RKO (cell line): ENCODE measurements around the gene MPZL1.

Experiments used
- DNase-seq: peaks from one replicate; pipeline ENCODE4 v3.0.0-alpha.2; 2016; ENCODE audit warnings: low spot score

MPZL1 gene

DNA sequence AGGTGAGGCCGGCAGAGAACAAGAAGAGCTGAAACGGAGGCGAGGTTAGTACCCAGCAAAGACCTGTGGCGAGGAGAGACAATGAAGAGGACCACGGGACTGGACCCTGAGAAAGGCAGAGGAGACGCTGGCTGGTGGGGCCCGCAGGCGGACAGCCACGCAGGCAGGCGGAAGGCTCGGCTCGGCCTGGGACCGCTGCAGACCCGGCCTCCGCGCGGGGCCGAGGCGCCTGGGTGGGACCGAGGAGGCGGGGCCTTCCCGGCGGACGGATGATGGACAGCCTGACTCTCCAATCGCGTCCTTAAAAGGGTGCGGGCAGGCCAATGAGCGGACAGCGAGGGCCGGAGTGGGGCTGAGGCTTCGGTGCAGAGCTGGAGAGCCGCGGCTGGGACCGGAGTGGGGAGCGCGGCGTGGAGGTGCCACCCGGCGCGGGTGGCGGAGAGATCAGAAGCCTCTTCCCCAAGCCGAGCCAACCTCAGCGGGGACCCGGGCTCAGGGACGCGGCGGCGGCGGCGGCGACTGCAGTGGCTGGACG, at the start of gene MPZL1:
Gene MPZL1 (plus strand): TSS at position 366 of the 535 bp plus-strand sequence. CDS start 170 bp downstream, outside the sequence.
- peak; percentile 90 for DNase-seq

DNA sequence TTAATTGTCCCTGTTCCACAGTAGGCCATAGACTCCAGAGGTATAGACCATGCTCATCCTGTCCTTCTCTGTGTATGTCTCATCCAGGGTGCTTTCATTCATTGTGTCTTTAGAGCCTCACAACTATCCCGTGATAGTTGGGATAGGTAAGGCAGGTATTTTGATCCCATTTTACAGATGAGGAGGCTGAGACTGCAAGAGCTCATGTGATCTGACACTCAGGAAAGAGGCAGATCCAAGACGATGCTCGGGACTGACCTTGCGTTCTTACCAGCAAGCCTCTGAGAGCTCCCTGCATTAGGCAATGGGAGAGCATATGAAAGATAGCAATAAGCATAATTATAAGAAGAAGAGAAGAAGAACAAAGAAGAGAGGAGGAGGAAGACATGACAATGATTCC, 49.0 kb upstream of the MPZL1 start:
- no peak for DNase-seq

DNA sequence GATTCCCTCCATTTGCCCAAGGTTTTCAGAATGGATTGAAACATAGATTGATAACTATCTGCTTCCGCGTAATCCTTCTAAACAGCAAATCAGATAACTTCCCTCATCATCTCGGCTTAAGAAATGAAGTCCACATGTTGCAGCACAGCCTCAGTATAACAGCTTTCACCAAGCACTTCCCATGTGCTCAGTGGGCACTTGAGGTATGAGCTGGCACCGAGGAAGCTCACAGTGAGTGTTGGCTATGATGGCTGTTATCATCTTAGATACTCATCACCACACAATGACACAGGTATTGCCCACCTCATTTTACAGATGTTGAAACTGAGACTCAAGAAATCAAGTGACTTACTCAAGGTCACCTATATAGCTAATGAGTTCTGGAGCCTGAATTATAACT, 48.5 kb upstream of the MPZL1 start:
- no peak for DNase-seq

DNA sequence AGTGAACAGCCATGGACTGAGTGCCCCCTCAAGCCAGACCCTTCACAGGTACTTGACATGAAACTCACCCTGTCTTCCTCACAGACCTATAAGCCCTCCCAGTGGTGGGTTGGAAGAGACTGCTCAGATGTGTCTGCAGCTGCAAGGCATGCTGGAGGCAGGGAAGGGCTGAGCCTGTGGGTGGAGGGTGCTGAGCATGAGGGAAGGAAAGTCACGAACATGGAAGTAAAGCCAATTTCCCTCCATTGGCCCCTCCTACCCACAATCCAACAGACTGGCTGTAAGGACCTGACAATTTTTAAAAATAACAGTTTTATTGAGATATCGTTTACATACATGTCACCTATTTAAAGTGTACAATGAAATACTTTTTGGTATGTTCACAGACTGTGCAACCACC, 47.6 kb upstream of the MPZL1 start:
- no peak for DNase-seq

DNA sequence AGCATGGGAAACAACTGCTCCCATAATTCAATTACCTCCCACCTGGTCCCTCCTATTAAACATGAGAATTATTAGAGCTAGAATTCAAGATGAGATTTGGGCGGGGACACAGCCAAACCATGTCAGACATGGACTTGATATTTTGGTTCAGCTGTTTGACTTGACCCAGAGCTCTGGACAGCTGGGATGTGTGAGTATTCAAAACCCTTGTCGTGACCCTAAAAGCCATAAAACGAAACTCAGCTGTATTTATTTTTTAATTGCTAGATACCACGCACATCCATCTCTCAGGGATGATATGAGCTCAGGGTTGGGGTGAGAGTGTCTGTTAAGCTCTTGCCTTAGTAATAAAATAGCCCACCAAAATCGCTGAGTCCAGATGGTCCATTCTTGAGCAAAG, 46.3 kb upstream of the MPZL1 start:
- no peak for DNase-seq

DNA sequence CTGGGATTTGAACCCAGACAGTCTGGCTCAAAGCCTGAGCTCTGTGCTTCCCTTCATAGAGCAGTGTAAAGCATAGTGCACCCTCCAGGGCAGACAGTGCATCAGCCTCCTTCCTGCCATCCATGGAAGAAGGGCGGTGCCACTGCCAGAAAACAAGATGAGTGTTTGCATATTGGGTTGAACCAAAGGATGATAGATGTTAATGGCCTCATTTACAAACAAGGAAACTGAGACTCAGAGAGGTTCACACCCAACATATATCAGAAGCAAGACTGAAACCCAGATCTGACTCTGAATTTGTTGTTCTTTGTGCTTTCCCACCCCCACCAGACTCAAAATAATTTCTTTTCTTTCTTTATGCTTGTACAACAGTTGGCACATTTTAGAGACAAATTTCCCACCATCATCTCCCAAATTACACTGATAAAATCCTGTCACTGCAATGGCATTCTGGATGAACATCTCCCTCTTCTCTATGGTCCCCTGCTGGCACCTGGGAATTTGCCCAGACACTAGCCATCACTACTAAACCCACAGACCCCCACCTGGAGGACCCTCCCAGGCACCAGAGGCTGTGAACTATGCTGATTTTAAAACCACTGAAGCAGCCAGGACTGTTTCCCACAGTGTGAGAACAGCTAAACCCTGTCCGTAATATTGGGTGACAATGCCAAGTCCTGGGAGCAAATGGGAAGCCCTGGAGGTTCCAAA, 45.4 kb upstream of the MPZL1 start:
- no peak for DNase-seq

DNA sequence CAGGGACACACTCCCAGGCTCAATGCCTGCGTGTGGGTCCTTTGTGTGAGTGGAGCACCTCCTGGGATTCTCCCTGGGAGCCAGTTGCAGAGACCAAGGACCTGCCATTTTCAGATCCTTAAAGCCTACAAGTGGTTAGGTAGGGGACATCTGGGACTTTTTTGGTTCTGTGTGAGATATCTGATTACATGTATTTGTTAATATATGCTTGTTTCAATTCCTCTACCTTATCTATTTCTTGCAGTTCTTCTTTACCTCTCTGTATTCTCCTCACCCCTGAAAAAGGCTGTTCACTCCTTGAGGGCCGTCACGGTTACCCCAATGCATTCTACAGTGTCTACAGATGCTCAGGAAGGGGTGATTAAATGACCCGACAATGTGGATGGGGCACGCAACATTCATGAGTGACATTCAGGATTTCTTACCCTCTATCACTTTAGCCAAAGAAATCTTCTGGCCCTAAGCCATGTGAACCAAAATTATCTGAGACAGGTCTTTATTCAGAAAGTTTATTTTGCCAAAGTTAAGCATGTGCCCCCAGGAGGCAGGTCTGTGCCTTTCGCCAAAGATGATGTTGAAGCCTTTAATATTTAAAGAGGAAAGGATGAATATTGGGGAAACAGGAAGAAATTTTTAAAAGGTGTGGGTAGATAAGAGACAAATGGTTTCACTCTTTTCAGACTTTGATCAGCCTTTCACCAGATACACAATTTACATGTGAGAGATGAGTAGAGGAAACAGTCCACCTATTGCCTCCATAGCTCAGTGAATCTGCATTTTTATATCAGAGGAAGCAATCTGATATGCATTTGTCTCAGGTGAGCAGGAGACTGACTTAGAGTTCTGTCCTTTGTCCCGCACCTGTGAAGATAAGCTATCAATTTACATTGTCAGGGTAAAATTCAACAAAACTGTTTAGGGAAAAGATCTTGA, 44.6 kb upstream of the MPZL1 start:
- DNase-seq, result no peak

DNA sequence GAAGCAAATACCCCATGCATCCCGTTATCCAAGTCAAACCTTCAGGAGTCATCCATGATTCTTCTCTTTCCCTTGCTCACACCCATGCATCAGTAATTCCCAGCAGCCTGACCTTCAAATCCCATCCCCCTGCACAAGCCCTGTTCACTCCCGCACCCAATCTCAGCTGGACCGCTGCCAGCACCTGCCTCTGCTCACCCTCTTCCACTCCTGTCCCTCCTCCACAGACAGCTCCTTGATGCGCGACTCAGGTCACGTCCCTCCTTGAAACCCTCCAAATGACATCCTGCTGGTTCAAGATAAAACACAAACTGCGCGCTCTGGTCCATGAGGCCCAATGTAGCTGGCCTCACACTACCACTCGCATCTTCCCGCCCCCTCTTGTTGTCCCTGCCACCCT, 43.4 kb upstream of the MPZL1 start:
- no peak for DNase-seq

DNA sequence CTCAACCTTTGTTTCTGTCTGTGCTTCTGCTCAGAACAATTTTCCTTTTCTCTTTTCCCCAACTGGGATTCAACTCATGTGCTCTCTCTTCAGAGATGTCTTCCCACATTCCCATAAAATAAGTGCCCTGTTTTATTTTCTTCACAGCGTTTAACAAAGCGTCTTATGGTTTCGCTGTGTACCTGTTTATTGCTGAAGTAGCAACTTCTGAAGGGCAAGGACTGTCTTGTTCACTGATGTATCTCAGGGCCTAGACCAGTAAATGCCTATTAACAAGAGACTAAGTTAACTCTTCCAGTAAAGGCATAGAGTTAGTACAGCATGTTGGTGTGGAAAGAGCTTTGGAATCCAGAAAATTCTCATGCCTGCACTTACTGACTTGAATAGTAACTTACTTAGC, 42.9 kb upstream of the MPZL1 start:
- no peak for DNase-seq

DNA sequence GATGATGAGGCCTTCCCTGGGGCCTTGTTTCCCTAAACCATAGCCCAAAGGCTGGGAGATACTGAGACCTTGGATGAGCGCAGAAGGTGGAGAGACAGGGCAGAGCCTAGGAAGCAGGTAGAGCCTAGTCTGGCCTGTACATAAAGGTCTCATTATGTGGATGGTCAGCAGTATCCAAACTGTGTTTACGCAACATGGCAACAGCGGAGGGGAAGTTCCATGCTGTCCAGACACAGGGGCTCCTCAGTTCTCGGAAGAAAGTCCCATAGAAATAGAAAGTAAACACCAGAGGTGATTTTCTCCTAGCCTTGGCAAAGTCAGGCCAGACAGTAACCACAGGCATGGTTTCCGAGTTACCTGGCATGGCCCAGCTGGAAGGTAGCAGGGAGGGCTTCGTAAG, 42.1 kb upstream of the MPZL1 start:
- DNase-seq, result no peak

DNA sequence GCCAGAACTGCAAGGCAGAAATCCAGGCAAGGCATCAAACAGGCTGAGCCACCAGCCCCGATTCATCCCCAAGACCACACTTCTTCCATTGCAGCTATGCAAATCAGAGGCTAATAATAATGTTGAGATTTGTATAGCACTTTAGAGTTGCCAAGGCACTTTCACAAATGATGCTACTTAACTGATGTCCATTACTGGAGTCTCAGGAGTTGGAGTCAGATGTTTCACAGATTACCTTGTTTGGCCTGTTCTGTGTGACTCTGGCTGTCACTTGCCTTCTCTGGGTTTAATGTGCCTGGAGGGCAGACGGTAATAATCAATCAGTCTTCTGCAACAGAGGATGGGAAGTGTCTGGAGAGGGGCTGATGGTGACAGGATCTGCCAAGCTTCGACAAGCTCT, 40.8 kb upstream of the MPZL1 start:
- DNase-seq, result no peak

DNA sequence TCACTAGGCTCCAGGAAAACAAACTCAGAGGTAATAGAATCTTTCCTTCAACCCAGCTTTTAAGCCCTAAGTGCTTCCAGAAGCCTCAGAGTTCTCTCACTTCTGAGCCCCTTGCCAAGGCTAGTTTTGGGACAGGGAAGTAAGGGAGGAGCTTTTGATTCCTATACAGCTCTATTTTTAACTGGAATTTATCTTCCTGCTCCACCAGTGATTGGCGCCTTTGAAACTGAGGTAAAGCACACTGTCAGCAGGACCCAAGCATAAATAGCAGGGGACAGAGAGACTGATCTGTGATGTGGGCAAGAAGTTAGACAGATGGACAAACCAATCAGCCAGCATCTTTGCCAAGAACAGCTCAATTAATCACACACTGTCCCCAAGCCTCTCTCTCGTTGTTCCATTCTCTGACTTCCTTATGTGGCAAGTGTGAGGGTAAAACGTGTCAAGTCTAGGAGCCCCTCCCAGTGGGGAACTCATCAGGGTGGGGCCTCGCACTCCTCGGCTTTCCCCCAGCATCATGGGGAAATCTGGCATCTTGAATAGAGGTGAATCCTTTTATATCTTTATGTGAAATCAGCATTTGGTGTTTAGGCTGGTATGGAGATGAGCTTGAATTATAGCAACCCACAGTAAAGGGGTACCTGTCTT, 40.2 kb upstream of the MPZL1 start:
- DNase-seq, result no peak

DNA sequence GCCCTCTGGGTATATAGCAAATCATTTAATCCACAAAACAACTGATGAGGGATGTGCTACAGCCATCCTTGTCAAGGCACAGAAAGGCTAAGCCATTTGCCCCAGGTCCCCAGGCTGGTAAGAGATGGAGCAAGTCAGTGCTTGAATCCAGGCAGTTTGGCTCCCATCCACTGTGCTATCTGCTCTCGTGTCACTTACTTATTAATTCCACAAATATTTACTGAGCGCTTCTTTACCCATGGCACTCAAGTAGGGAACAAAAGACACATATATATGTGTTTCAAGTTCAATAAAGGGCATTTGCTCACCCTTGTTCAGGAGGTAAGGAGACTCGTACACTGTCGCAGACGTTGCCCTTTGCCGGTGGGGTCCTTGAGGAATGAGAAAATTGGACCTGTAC, 38.6 kb upstream of the MPZL1 start:
- no peak for DNase-seq

DNA sequence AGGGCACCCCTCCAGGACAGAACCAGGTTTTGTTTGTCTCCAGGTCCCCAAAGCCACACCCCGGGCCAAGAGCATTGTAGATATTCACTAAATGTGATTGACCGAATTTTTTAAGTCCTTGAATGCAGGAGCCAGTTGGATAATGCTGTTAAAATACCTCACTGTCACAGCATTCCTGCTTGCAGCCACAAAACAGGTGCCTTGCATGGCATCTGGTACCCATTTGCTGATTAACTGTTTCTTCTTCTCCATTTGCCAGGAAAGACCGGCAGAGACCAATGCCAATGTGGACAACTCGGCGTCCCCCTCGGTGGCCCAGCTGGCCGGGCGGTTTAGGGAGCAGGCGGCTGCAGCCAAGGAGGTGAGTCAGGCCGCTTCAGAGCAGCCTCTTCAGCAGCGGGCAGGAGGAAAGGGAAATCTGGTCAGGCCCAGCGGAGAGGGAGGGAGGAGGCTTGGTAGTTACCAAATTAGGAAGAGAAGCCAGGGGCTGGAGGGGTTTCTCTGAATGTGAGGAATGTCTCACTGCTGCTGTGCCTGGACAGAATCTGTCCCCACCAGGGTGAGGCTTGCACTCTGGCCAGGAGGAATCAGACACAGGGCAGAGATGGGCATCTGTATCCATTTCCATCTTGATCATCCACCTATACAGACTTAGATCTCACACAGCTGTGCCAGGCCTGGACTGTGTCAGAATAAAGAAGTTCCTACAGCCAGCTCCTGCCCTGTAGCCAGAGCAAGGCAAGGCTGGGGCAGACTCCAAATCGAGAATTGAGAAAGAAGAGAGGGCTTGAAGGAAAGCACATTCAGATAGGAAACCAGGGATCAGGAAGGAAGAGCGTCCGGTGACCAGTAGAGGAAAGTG, 37.9 kb upstream of the MPZL1 start:
- DNase-seq, result peak; percentile 27

DNA sequence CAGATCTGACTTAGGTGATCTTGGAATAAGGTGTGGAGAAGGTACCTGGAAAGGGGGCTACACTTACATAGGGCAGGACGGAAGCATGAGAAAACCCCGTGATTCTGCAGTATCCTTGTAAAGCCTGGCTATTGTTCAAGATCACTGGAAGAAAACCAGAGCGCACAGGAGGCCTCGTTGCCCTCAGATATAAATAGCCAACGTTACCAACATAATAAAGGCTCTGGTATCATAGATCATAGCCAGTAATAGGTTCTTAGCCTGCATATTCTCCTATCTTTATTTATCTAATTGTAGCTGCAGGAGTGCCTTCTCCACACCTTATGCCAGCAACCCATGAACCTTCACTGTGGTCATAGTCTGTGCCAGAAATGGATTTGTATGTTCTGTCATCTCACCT, 35.9 kb upstream of the MPZL1 start:
- no peak for DNase-seq

DNA sequence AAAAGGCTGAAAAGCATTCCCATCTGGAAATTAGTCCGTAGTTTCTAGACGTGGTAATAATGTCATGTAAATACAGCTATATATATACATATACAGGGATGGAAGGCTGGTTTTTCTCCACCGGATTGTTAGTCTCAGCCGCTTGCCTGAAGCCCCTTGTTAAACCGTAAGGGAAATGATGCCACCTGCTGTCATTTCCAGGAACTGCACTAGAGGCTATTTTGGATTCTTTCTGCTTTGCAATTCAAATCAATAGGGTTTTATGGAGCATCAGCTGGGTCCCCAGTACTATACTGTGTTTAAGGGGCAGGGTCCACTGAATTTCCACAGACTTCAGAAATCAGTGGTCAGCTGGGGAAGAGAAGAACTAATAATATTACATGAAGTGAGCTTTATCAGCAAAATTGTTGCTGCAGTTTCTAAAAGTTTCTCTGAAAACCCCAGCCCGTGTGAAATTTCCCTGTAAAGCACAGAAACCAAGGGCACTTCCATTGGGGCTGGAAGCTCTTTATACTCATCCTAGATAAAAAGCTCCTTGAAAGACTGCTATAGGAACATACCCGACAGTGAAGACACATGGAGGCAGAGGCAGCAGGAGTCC, 33.8 kb upstream of the MPZL1 start:
- DNase-seq, result peak; percentile 56

DNA sequence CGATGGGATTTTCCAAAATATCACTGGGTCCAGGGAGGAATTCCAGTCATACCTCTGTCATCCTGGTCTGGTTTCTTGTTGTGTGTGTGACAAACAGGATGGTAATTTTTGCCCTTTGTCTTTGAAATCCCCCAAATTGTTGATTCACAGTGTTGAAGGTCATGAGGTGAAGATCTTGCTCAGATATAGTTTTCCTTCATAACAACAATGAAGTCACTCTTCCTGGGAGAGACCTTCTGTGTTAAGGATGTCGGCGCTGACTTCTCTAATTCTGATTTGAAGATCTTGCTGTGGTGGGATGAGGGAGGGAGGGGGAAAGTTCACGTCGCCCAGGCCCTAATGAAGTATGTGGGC, 32.2 kb upstream of the MPZL1 start:
- no peak for DNase-seq

DNA sequence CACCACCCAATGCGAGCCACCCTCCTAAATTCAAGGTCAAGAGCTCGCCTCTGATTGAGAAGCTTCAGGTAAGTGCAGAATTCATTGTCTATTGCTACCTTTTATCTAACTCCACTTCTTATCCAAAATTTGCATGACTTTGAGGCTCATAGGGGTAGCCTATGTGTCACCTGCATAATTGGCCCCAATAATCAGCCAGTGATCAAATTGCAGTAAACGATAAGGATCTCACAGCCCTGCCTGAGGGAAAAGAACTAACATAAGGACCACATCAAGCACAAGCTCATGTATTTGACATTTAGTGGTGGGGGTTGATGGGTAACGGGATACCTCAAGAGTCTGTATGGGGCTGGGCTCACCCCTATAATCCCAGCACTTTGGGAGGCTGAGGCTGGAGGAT, 31.7 kb upstream of the MPZL1 start:
- DNase-seq, result no peak

DNA sequence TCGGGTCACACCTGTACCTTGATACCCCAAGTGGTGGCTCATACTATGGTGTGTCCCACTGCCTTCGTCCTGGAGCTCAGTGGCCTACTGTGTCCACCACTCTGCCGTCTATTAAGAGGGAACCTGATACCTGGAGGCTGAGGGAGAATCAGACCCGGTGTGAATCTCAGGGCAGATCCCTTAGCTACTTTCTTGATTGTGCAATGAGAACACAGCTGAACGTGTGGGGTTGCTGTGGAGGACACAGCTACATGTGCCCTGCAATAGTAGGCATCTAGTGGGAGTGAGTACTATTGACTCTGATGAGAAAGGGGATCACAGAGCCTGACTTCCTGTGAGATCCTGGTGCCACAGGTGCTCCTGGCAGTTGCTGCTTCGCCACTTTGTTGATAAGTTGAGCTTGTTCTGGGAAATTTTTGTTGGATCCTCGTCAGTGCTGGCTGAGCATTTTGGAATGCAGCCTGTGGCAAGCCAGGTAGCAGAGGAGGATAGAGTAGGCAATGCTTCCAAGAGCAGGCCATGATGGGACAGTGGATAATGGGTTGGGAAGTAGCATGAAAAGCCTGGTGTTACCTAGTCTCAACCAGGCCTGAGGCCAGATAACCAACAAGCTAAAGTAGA, 28.2 kb upstream of the MPZL1 start:
- no peak for DNase-seq

DNA sequence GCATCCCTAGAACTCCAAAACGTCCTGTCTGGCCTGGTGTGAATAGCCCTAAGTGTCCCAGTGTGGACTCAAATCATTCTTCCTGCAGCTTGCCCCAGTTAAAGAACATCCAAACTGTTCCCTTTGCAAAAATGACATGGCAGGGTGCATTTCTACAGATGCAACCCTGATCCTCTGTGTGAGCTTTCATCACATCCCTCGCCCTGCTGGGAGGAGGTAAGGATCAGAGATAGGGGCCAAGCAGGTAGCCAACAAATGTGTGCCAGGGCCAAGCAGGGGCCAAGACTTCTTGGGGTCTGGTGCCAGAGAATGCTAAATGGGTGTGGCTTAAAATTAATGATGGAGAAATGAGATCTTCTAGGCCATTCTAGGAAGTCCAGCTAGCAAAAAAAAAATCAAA, 27.1 kb upstream of the MPZL1 start:
- no peak for DNase-seq

DNA sequence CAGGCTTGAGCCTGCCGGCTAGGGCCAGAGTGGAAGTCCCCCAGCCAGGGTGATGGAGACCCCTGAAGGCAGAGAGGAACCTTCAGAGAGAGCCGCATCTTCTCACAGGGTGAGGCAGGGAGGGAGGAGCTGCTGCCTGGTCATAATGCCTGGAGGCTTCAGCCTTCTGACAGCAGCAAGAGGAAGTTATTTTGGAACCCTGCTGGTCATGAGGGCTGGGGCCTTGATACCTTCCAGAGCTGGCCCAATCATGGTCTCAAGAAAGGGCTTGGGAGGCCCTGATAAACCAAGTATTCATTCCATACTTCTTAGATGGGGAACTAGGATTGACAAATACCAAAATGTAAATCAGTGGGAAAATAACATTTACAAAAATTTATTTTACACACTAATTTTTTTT, 26.6 kb upstream of the MPZL1 start:
- no peak for DNase-seq
